NCI-H1694 (cell line): ENCODE data around the gene C1QL2.

Experiments used
- DNase-seq: peaks from one replicate; lab custom pipeline; 2025; lab: John Stamatoyannopoulos, UW

The C1QL2 gene

DNA sequence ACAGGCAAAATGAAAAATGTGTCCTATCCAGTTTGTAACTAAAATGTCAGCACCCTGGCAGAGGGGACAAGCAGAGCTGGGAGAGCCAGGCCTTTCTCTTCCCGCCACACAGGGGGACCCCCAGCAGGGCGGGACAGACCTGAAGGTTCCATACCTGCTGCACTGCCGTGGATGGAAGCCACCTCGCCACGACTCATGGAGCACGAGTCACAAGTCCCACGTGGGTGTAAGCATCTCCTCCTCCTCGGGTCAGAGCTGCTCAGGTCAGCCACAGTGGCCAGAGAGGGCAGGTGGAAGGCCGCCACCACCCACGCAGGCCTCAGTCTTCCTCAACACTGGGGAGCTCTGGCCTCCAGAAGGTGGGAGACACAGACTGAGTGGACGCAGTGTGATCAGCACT is 21.0 kb downstream of the C1QL2 start:
- DNase-seq = no peak

DNA sequence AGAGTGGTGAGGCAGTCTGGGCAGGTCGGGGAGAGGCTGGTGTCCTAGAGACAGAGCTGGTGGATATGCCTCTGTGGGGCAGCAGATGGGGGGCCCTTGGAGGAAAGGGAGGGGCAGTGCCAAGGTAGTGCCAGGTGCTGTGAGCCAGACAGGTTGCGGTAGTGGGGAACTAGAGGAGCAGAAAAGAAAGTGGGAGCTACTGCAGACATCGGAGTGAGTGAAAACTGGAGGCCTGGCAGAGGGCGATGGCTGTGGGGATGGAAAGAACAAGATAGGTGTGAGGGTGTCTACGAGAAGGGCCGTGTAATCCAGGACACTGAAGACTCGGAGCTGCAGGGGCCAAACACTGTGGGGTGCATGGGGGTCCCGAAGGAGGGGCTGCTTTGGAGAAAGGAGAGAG is 21.7 kb downstream of the C1QL2 start:
- DNase-seq = no peak

DNA sequence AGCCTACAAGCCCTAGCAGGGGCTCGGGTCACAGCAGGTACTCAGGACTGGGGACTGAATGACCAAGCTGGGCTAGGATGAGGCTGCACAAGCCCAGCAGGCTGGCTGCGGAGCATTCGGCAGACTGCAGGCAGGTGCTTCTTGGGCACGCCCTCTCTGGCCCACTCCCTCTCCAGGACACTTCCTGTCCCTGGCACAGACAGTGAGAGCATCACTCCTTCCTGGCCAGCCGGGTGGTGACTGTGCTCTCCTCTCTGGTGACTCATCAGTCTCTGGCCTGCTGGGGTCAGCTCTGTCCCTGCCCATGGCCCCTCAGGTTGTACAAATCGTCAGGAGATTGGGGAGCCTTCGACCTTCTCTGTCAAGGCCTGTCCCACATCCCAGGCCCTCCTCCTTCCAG is 22.5 kb downstream of the C1QL2 start:
- DNase-seq = no peak

DNA sequence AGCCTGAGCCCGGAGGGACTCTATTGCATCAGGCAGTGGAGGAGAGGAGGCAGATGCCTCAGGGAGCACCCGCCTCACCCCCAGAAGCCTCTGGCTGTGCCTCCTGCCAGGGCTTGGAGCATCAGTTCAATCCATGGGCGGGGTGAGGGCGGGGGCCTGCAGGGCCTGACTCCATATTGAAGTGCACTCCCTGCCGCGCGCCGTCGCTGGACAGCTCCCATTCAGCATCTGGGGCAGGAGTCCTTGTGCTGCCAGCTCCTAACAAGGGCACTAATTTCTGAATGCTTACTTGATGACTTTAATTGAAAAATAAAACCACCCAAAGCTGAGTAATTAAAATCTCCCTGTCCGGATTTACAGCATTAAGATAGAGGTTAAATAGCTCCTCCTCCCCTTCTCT is 23.8 kb downstream of the C1QL2 start:
- DNase-seq = no peak

DNA sequence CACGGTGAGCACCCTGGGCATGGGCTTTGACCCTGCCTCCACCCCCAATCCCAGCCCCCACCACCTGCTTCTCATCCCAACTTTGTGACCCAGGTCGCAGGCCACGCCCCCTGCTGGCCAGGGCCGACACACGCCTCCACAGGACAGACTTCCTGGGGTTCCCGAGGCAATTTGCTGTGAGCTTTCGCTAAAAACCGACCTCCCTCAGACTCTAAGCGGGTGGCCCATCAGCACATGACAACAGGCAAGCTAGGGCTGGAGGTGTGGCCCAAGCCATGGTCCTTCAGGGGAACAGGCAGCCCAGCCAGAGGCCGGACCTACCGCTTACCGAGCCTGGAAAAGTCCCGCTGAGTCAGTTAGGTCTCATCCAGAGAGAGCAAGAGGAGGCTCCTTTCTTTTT is 31.9 kb downstream of the C1QL2 start:
- DNase-seq = no peak

DNA sequence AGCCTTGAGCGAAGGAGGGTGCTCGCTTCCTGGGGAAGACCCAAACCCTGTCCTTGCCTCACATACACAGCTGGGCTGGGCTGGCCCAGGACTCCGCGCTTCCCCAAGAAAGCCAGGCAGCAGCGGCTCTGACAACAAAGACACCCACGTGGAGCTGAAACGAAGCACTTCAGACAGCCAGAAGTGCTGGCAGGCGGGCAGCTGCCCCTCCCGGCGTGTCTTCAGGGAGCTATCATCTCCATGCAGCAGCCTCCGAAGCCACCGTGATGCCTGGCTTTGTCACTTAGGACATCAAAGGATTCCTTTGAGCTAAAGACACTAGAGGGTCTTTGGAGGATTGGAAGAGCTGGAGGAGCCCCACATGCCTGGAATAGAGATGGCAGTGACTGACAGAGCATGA is 35.2 kb downstream of the C1QL2 start:
- DNase-seq = no peak

DNA sequence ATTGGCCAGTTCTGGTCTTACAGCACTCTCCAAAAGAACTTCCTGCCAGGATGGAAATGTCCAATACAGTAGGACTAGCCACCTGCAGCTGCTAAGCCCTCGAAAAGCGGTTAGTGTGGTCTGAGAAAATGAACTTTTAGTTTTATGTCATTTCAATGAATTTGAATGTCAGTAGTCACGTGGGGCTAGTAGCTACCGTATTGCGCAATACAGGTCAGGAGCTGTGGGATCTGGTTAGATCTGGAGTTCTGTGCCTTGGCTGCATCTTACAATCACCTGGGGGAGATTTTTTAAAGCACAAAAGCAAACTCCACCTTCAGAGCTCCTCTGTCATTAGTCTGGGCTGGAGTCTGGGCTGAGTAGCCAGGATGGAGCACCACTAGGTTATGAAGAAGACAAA is 35.9 kb downstream of the C1QL2 start:
- no peak for DNase-seq

DNA sequence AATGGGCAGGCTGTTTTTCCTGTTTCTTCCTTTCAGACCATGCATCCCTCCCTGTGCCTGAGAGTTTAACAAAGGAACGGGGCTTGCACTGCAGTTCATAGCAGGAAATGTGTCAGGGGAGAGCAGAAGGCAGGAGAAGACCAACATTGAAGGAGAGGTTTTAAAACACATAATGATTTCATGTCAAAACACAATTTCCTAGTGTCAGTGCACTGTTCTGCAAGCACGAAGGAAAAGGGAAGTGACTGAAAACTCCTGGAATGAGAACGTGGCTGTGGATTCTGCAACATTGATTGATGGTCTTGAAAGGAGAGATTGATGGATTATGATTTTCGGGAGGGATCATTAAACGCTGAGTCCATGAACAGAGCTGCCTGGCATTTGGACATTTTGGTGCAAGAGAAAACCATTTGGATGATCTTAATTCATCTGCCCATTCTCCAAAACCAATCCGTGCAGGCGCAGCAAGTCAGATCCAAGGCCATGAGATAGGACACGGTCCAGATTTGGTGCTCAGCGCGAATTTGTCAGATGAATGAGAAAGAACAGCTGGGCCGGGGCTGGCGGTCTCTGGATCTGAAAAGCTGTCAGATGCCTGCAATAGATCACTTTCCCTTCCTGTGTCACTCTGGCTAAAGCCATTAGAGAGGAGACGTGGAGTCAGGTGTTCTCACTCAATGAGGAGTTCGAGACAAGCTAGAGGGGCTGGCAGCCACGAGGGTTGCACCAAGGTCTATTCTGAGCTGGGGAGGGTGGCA is 38.4 kb downstream of the C1QL2 start:
- peak; percentile 20 for DNase-seq

DNA sequence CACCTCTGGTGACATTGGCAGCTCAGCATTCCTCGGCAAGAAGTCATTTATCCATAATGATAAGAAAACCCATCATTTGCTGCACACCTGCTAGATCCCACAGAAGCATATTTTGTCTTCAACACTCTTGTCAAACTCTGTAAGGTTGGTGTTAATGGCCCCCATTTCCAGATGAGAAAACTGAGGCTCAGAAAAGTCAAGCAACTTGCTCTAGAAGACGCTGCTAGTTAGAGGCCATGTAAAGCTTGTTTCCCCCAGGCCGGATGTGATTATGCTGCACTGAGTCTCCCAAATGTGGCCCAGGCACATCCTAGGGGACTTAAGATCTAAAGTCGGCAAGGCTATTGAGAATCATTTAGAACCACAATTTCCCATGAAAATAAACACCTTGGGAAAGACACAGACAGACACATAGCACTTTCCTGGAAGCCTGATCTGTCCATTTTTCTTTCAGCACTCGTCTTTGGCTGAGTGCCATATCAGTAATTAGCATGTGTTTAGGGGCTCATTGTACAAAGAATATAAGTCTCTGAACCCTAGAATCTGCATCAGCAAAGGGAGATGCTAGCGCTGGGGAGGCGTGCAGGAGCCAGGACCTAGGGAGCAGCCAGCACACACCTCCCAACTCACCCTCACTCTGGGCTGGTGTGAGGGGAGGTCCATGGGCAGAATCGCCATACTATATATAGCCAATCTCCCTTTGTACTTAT is 39.3 kb downstream of the C1QL2 start:
- no peak for DNase-seq

DNA sequence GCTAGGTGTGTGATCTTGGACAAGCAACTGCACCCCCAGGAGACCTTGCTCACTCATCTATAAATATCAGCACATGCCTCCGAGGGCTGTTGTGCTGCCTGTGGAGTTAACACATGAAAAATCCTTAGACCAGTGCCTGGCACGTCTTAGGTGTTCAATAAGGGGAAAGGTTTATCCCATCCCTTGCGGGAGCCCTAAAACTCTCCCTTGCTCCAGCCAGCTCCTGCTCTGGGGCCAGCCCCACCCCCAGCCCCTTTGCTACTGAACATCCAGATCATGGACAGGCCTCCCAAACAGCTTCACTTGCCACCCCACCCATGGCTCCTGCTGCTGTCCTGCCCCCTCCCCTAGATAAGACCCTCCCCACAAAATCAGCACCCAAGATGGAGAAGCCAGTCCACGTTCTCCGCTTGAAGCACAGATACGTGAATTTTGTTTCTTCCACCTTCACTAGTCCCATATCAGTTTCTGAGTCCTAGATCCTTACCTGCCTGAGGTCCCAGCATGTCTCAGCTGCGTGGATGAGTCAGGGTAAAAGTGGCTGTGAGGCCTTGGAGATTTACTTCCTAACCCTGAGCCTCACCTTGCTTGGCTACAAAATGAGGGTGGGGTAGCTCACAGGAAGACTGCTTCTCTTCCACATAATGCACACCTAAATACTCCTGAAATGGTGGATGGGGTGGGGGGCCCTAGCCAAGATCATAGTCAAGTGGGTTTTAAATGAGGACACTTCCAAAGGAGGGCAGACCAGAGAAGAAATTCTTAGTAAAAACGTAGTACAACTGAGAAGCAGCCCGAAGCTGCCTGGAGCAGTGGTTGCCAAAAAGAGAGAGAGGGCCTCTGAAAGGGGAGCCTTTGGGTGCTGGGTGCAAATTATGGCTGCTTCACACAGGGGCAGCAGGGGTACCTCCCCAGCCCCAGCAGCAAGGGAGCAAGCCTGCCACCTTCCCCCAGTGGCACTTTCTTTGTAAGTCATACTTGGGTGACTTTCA is 40.4 kb downstream of the C1QL2 start:
- no peak for DNase-seq

DNA sequence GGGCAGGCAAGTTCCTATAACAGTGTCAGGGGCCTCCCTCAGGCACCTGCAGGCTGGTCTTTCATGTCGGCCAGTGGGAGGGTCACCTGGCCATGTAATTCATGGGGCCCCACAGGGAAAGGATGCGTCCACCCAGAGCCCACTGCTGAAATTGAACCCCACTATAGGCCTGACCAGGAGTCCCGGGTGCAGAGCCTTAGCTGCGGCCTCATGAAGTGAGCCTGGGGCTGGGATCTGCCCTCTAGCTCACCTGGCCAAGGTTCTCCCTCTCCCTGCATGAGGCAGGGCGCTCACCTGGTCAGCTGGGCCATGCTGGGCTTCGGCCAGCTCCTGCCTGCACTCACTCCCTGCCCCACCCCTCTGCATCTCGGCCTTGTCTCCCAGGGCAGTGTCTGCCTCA is 41.1 kb downstream of the C1QL2 start:
- DNase-seq = no peak

DNA sequence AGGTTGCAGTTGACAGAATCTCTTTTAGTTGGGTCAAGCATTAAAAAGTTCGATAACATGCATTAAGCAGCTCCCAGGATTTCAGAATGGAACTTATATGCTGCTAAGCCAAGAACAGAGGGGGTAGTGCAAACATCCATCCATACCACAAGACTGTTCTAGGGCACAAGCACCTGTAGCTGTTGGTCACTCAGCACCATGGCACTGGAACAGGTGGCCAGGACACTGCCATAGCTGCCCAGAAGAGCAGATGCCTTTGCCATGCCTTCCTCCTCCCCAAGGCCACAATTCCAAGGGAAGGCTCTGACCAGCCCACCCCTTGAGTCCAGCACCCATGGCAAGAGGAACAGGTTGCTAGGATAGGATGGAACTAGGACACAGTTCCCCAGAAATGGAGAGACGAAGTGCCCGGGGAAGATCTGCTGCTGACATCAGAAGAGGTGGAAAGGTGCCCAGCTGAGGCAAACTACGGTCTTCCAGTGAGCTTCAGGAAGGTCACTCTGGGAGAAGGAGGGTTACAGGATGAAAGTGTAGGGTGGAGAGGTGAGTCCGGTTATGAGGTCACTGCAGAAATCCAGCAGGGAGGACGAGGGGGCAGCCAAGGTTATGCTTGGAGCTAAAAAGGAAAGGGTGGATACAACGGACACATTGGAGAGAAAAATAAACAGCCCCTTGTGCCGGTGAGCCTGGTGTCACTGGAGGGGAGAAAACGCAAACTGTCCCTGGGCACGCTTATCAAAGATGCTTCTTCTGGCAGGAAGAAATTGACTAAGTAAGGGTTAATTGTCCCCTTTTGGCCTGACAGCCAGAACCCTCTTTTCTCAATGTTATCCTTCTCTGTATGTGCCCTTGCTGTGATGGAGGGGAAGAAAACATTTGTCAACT is 41.9 kb downstream of the C1QL2 start:
- DNase-seq = no peak

DNA sequence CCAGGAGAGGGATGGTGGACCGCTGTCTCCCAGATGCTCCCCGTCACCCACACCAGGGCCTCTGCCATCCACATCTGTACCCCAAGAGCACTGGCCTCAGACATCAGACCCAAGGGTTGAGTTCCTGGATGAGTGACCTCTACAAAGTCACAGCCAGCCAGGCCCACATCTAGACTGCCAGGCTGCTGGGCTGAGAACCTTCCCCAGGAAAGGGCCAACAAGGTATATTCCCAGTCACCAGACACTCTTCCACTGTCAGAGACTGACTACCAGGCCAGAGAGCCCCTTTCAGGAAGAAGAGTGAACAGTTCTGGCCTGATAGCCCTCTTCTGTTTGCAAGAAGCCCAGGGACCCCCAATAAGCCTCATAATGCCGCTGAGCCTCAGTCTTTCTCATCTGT is 44.3 kb downstream of the C1QL2 start:
- no peak for DNase-seq

DNA sequence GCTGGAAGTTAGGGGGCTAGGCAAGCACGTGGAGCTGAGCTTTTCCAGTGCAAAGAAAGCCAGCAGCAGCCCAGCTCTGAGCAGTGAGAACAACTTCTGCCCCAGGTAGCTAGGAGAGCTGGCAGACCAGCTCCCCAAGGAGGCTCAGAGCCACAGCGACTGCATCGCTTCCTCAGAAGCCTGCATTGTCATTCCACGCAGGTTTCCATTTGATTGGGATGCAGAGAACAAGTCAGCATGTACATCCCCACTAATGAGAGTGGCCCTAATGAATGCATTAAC is 45.1 kb downstream of the C1QL2 start:
- DNase-seq = no peak

DNA sequence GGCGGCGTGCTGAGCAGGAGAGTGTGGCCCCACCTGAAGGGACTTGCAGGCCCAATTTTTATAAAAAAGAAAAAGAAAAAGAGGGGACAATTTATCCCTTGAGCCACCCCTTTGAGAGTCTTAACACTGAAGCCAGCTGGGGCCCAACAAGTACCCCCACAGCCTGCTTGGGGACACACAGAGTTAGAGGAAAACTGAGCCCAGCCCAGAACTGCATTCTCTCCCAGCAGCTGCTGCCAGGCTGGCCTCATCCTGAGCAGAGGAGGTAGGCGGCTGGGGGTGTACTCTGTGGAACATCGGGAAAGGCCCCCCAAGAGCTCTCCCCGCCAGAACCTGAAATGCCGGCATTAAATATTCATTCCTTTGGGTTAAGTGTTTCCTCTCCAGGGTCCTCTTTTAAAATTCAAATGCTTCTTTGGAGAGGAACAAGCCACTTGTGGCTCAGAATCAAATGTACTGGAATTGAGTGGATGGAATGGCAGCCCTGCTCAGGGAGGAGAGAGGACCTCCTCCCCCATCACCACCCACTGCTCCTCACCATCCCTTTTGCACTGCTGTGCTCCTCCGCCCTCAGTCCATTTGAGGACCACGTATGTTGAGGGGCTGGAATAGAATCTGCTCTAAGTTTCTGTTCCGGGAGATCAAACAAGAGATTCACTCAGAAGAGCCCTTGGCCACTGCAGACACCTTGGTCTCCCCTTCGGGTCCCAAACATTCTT is 45.6 kb downstream of the C1QL2 start:
- no peak for DNase-seq

DNA sequence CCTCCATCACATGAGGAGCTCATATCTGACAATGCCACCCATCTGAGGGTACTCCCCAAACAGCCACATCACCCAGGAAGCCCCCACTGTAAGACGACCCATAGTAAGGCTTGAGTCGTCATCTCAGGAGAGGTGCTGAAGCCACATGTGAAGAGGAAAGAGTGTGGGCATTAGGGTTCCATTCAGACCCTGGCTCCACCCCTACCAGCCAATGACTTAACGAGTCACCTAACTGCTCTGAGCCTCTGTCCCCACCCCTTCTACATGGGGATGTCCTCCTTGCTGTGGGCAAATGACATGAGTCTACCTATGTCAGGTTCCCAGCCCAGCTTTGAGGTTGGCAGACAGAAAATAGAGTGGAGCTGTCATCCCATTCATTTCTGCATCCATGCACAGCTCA is 46.3 kb downstream of the C1QL2 start:
- DNase-seq = no peak

DNA sequence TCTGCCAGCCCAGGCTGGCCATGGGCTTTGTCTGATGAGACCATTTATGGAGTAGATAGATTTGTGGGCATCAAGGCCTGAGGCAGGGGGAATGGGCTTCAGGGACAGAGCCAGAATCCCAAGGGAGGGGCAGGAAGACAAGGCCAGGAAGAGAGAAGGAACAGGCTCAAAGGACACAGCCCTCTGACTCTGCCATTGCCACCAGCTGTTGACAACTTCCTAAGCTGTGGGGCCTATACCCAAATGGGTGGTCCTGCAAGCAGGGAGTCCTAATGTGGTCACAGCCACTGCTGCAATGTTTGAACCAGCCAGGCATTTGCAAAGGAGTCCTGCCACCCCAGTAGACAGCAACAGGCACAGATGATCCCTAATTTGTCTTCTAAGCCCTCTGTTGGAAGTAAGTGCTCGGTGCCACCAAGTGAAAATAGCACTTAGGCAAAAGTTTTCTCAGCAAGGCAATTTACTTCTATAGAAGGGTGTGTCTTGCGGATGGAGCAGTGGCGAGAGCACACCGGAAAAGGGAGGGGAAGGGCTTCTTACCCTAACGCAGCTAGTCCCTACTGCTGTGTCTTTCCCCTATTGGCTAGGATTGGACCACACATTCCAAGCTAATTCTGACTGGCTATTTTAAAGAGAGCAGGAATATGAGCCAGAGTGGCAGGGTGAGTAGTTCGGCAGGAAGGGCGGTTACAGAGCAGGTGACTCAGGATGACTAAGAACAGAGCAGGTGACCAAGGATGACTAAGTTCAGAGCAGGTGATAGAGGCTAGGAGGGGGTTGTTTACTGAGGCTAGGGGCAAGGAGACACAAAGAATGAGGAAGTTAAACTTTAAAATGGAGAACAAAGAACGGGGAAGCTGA is 47.2 kb downstream of the C1QL2 start:
- DNase-seq = no peak

DNA sequence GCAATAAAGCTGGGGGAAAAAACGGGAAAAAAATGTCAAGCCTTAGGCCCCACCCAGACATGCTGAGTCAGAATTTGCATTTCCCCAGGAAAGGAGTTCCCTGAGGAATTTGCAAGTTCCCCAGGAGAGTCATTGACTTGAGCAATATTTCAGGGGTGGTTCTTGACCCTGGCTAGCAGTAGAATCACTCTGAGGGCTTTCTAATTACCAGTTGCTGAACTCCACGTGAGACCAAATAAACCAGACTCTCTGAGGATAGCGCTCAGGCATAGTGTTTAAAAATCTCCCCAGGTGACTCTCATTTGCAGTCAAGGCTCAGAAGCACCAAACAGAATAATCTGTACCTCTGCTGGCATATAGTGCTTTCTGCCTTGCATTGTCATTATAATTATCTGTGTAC is 48.7 kb downstream of the C1QL2 start:
- DNase-seq = no peak

DNA sequence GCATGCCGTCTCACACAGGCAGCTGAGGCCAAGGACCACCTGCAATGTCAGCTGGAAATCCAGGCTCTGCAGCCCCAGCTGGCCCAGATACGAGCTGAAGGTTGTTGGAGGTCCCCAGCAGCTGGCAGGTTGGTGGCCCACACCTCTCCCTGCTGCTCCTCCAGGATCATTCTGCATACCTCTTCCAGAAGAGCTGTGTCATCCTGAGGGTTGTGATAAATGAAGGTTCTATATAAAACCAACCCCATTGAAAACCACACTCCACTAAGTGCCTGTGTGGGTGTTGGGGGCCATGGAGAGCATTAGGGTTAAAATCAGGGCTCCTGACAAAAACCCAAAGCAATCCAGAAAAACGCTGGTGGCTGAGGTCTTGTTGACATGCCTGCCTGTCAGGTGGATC is 50.4 kb downstream of the C1QL2 start:
- no peak for DNase-seq

DNA sequence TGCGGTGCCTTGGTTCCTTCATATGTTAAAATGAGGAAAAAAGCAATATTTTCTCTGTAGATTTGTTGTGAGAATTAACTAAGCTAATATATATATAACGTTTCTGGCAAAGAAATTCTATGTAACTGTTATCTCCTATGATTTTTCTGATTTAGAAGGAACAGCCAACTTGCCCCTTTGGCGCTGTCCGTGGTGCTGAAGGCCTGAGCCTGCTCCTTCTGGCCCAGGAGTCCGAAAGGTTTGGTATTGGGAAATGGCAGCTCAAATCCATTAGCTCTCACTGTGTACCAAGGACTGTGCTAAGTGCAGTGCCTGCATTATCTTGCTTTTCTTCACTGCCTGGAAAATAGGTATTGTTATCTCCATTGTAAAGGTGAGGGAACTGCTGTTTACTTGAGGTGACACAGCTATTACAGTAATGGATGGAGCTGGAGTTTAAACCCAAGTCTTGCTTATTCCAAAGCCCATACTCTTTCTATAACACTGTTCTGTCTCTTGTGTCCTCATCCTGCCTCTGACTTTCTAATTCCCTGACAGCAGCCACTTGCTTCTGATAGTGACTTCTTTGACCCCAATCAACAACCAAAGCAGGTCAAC is 52.2 kb downstream of the C1QL2 start:
- DNase-seq = no peak
